HL-60/S4 treated with retinoic acid at 250 ng/mL for 4 days and 3 days (cell line): ENCODE measurements around the gene DNAH1.

ENCODE experiments used
- in situ Hi-C: fragments of 300-500 bp; cut with MboI; formaldehyde crosslinking; loops from 2 replicates; pipeline ENCODE4 v1.7.0; 2022; ENCODE audit warnings: low sequenced_read_pairs

The DNAH1 gene

DNA sequence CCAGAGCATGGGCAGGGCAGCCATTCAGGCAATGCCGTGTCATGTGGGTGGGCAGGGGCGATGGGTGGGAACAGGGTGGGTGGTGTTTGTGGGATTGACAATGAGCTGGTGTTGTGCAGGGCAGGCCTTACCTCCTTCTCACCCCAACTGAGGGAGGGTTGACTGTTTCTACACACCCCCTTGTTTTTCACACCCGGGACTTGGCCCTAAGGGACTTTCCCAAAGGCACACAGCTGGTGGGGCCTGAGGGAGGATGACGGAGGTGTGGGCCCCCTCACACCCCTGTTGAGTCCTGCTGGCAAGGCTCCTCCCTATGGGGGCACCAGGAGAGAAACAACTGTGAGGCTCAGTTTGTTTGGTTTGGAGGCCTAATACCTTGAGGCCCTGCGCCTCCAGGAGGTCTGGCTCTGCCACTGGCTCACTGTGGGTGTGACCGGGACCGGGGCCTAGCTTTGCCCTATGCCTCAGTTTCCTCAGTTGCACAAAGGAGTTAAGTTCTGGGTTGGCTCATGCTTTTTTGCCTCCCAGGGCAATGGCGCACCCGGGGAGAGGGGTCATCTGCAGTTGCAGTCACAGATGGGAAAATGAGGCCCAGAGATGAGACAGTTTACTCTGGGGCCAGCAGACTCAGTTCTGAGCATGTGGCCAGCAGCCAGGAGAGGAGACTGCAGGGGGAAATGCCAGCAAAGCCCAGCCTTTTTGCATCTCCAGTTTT is 5.1 kb upstream of the DNAH1 start:
- in situ Hi-C loops = no loop called here

DNA sequence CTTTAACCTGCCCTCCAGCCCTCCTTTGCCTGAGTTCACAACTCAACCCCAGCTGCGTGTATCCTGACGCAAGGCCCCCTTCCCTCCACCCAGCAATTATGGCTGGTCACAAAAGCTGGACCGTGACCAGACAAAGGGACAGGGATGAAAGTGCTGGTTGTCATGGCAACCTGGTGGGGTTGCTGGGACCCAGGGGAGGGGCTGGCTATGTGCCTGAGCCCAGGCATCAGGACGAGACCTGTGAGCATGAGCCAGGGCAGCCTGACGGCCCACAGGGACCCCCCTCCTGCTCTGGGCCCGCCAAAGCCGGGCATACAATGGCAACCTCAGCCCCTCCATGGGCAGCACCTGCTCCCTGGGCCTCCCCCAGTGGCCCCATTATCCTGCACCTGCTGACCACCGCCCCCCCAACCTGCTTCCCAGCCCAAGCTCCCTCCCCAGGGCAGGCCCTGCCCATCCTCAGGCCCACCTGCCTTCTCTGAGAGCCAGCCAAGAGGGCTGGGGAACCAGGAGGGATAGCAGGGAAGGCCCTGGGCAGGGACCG is 4.5 kb upstream of the DNAH1 start:
- in situ Hi-C loops = no loop called here

DNA sequence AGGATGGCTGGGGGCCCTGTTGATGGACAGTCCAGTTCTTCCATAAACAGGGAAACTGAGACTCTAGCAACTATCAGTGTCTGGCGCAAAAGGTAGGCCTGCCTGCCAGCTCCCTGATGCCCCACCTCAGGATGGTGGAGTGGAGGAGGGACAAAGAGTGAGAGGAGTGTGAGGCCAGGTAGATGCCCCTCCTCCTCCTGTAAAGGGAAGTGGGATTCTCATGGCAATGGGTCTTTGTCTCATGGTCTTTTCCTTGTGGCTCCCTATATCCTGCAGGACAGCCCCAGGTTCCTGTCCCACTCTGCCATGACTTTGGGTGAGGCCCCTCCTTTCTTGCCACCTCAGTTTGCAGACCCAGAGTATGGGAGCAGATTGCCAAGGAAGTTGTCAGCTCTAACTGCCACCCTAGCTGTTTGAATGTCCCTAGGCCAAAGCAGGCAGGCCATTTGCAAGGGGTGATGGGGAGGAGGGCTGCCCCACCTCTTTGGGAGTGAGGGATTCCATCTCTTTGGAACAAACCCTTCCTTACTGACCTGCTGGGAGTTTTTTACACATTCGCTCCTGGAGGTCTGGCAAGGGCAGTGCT is 2.8 kb upstream of the DNAH1 start:
- in situ Hi-C loops = no loop called here

DNA sequence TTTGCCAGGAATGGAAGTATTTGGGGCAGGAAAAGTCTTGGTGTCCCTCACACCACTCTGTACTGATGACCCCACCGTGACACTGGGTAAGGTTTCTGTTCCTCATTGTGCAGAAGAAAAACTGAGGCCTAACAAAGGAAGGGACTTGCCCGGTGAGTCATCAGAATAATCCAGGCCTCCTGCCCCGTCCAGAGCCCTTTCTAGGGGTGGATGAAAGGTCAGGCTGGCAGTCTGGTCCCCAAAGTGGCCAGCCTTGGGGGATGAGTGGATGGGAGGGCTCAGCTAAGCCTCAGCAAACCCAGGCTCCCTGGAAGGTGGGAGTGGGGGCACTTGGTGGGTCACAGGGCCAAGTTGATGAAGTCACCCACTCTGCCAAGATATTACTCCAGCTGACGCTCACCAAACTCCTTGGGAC is 2.3 kb upstream of the DNAH1 start:
- in situ Hi-C loops = no loop called here

DNA sequence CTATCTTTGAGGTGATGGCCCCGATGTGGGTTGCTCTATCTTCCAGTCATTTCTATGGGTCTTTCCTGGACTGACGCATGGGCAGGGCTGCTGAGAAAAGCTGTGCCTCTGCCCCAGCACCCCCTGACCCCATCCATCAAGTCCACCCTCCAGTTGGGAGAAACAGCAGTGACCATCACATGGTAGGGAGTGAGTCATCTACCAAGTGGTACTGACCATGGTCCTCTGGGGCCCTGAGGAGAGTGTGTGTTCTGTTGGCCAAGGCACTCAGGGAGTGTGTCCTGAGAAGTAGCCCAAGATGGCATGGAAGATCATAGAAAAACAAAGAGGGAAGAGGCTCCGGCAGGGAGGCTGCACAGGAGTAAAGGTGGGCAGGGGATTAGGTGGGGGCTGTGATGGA is 1.6 kb upstream of the DNAH1 start:
- in situ Hi-C loops = no loop called here

DNA sequence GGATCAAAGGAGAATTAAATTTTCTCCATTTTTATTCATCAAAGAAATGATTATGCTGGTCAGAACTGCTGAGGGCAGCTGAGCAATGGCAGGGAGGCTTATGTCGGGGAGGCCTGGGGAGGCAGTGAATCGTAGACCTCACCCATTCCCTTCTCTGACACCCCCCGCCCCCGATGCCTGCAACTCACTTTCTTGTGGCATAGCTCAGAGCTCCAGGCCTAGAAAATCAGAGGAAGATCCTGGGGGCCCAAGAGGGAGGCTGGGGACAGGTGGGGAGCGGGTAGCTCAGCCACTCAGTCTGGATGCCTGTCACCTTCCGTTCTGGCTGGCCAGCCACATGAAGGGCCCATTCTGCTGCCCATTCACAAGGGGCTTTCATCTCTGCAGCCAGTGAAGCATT is 1.1 kb upstream of the DNAH1 start:
- in situ Hi-C loops = no loop called here

DNA sequence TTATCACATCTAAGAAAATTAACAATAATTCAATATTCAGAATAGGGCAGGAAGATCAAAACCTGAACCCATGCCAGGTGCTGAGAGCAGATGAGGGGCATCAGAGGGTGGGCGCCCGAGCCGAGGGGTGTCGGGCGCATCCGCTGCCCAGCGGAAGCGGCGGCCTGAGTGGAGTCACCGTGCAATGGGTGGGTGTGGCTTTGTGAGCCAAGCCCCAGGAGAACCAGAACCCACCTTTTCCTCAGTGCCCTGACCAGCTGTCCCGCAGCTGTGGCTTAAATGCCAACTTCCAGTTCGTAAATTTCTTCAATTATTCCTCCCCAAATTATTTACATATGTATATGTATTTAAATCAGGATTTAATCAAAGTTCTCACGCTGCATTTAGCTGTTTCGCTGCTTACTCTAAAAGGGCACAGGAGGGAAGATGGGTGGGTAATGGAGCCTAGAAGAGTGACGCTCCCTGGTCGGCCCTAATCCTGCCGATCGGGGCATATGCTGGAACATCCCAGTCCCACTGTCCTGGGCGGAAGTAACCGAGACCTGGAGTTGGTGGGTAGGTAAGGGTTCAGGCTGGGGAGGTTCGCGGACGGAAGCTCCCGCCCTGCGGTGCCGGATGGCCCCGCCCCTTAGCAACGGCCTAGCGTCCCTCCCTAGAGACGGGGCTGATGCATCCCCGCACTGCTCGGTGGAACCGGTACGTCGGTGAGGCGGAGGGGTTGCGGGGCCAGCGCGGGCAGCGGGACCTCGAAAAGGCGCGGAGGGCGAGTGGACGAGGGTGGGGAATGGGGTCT is 1.3 kb downstream of the DNAH1 start:
- in situ Hi-C loops = no loop called here

DNA sequence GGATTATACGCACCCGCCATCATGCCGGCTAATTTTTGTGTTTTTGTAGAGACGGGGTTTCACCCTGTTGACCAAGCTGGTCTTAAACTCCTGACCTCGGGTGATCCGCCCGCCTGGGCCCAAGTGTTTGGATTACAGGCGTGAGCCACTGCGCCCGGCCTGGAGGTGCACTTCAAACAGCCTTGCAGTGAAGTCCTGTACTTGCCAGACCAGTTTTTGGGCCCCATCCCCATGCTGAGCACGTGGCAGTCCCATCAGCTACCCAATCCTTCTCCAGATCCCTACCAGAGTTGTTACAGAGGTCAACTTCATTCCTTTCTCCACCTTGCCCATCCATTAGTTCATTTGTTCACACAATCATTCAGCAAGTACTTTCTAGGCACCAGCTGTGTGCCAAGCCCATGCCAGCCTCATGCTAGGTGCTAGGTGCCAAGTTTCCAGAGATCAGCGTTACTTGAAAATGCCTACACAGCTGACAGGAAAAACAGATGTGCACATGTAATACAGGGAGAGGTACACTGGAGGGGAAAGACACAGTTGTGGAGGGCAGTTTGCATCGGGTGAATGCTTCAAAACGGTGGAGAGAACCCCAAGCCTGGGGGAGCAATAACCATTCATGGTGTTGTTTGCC is 2.2 kb downstream of the DNAH1 start:
- in situ Hi-C loops = no loop called here

DNA sequence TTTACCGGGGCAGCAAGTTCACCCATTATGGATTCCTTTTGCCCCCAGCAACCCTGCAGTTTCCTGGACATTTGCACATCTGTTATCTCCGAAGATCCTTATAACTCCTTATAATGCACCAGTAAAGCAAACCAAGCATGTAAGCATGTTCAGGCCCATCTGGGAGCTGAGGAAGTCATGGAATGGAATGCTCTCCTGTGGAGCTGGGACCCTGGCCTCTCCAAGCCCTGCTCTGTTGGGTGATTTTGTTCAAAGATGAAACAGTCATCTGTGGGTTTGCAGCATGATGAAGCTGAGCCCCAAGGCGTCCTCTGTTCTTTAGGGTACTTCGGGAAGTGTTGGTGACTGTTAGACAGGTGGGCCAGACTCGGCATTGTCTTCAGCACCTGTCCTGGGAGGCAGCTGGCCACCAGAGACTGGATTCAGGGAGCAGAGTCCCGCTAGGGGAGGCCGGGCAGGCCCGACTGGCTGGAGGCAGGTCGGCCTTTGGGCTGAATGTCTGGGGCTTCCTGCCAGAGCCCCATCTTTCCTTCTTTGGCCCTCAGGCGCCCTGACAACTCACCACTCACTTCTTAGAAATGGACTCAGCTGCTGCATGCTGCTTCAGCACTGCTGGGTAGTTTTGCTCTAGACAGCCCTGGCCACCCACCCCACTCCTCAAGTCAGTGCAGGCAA is 3.9 kb downstream of the DNAH1 start:
- in situ Hi-C loops = no loop called here

DNA sequence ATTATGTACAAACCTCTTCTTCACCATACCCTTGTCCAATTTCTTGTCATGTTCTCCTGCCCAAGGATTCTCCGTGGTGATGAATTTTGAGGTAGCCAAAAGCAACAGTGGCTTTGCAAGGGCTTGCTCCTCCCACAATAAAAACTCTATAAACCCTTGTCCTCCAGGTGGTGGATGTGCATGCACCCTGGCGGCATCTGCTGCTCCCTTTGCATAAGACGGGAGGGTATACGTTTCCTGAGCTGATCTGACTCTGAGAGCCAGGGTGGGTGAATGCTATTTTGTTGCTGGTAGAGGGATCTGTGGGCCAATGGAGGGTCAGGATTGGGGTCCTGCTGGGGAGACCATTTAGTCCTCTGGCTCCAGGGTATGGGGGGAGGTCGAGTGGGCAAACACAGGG is 5.4 kb downstream of the DNAH1 start:
- in situ Hi-C loops = no loop called here

DNA sequence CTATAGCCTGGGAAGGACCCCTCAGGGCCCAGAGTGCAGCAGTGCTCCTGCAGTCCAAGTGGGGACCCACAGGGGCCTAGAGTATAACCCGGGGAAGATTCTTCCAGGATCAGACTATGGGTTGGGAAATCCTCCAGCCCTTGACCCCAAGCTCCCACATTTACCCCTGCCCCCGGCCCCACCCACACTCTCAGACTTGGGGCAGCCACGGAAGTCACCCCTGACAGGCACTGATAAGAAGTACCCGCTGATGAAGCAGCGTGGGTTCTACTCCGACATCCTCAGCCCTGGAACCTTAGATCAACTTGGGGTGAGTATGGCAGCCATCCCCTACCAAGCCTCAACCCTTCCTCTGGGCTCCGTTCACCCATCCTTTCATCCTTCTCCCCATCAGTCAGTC is 6.3 kb downstream of the DNAH1 start:
- in situ Hi-C loops = no loop called here

DNA sequence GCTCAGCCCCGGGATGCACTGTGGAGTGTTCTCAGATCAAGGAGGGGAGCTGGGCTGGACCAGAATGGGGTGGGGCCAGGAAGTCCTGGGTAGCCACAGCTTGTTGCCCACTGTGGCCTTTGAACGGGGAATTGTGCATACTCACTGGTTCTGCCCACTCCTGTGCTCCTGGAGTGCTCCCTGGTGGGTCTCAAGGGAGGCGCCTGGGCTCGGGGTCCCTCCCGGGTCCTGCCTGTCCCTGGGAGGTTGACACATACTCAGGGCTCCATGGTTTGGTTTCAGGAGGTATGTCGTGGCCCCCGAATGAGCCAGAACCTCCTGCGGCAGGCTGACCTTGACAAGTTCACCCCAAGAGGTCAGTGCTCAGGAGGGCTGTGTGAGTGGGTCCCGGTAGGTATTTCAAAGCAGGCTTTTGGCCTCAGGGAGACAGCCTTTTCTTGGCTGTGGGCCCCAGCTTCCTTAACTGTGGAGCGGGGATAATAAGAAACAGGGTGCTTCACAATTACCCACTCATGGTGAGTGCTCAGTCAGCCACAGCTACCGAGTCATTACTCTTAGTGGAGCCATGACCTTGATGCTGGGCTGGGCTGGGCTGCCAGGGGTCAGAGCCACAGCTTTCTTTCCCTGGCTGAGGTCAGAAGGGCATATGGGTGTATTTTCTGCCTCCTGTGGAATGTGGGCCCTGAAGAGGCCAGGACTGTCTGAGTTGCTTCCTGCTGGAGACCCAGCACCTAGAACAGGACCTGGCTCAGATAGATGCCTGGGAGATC is 7.6 kb downstream of the DNAH1 start:
- in situ Hi-C loops = no loop called here

DNA sequence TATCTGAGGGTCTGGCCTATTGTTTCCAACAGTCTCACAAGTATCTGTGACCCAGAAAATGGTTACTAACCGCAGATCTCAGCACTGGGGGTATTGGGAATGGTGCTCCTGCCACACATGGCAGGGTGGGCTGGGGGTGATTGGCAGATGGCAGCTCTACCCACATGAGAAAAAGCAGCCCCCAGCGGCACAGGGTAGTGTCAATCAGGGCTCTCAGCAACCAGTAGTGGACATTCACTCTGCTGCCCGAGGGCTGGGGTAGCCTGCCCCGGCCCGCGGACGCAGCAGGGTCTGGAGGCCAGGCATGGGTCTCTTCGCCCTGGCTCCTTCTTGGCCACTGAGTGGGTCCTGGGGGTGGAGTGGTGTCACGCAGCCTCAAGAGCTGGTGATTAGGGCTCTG is 8.6 kb downstream of the DNAH1 start:
- in situ Hi-C loops = loop anchor here (25.0 kb wide), 1 partner anchor 87 kb away; the partner anchor contains the start of genes PPM1M, TLR9 and TWF2

DNA sequence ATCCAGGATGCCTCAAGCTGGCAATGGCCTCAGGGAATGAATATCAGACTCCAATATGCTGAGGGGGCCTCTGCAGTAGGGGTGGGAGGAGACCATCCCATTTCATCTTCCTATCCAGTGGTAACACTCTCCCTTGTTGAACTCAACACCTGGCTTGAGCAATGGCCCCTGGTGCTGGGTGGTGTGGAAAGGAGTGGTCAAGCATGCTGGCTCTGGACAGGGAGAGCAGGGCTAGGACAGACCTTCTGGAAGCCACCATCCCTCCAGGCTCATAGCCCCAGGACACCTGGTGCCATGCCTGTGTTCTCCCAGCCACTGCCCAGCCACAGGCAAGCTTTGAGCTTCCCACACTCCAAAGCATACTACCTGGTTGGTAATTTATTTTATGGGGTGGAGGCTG is 9.6 kb downstream of the DNAH1 start:
- in situ Hi-C loops = loop anchor here (25.0 kb wide), 1 partner anchor 88 kb away; the partner anchor contains the start of genes PPM1M, TLR9 and TWF2

DNA sequence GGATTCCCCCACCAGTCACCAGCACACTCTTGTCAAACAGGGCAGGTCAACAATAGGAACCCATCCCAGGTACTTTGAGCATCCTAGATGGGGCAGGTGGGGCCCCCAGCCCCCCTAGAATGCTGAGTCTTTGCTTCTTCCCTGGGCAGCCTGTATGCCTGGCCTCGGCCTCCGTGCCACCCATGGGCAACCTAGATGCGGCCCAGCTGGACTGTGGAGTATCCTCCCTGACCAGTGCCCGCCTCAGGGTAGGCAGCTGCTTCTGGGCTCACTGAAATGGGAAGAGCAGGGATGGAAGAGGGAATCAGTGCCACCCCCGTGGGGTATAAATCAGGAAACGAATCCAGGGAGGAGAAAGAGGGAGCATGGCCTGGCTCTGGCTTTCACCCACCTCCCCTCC is 10.9 kb downstream of the DNAH1 start:
- in situ Hi-C loops = loop anchor here (25.0 kb wide), 1 partner anchor 90 kb away; the partner anchor contains the start of genes PPM1M, TLR9 and TWF2

DNA sequence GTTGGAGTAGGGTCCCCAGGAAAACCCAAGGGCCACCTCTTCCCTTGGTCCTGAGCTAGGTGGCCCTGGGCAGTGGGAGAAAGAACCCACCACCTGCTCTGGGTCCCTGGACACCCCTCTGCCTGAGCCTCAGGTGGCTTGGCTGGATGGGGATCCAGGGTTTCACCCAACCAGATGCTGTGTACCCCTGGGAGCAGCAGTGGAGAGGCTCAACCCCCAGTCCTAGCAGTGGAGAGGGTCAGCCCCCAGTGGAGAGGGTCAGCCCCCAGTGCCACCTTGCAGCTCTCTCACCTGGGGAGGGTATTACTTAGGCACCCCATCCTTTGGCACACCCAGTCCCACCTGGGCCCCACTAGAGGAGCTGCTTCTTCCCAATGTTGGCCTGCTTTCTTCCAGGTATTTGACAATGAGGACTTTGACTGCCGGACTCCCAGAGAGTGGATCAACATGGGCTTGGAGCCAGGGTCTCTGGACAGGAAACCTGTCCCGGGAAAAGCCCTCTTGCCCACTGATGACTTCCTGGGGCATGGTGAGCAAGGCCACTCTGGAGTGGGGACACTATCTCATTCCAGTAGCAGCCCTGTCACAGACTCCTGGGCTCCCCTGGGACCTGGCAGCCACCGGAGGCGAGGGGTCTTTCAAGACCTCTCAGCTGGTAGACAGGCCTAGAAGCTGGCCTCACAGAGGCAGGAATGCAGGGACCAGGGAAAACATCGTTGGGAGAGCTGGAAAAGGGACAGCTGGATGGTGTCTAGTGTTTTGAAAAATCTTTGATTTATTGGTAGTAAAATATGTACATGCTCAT is 11.6 kb downstream of the DNAH1 start:
- in situ Hi-C loops = loop anchor here (25.0 kb wide), 1 partner anchor 90 kb away; the partner anchor contains the start of genes PPM1M, TLR9 and TWF2

DNA sequence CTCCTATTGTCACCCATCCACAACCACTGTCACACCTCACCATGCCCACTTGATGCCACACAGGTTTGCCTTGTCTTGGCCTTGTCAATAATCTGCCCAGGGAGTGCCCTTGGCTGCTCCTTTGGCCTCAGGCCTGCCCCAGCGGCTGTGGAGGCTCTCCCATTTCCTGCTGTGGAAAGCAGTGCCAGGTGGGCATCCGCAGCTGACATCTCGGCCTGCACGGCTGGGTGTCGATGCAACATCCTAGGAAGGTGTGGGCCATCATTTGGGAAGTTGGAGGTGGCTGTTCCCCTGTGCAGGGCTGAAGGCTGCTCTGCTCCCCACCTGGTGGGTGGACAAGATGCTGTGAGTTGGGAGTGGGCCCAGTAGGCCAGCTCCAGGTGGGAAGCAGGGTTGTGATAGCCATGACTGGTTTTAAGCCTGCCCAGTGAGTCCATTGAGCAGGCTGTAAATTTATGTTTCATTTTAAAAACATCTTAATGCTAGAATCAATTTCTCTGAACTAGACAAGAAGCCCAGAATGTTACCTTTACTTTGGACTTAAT is 12.5 kb downstream of the DNAH1 start:
- in situ Hi-C loops = loop anchor here (25.0 kb wide), 1 partner anchor 91 kb away; the partner anchor contains the start of genes PPM1M, TLR9 and TWF2

DNA sequence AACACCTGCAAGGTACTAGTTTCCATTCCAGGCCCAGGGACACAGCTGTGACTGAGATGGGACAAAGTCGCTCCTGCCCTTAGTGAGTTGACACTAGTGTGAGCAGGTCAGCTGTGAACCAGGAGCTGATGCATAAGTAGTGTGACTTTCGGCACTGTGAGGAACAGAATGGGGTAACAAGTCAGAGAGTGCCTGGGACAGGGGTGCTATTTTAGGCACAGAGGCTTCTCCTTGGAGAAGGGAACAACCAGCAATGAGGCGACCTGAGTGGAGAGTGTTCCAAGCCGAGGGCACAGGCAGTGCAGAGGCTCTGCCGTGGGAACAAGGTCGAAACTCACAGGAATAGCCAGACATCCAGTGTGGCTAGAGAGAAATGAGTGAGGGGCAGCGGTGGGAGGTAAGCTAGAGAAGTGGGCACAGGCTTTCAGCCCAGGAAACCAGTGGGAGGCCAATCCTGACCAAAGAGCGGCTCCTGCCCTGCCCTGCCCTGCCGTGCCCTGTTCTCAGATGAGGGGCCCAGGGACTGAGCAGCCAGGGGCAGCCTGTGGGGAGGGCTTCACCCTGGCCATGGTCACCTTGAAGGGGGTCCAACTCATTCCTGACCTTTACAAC is 14.2 kb downstream of the DNAH1 start:
- in situ Hi-C loops = loop anchor here (25.0 kb wide), 1 partner anchor 93 kb away; the partner anchor contains the start of genes PPM1M, TLR9 and TWF2
